ENCODE results near the gene RASAL2.
"Not testable (repeated sequence)": the region's sequence is repeated elsewhere in the genome, so short reads cannot be mapped to it uniquely, and the experiment has no call there.

RASAL2 gene

GRCh38 chr1:178168536-178168935 is 74.6 kb downstream of the RASAL2 start:
- no peak for DNase-seq

GRCh38 chr1:178169649-178170048 is 75.7 kb downstream of the RASAL2 start:
- no peak for DNase-seq

- no peak for DNase-seq
Observed at GRCh38 chr1:178172939-178173338, 79.0 kb downstream of the RASAL2 start.

- DNase-seq, result no peak
Observed at GRCh38 chr1:178174539-178174938, 80.6 kb downstream of the RASAL2 start.

- DNase-seq, result no peak
Observed at GRCh38 chr1:178180405-178180804, 86.5 kb downstream of the RASAL2 start.

GRCh38 chr1:178183796-178184195 is 89.9 kb downstream of the RASAL2 start:
- DNase-seq, result no peak

- no peak for DNase-seq
Observed at GRCh38 chr1:178188306-178188705, 94.4 kb downstream of the RASAL2 start.

- peak; percentile 2 for DNase-seq
Observed at GRCh38 chr1:178189814-178190213, 95.9 kb downstream of the RASAL2 start.

GRCh38 chr1:178190881-178191280 is 97.0 kb downstream of the RASAL2 start:
- DNase-seq, result no peak

- no peak for DNase-seq
Observed at GRCh38 chr1:178192686-178193085, 98.8 kb downstream of the RASAL2 start.

- no peak for DNase-seq
Observed at GRCh38 chr1:178196631-178197030, 102.7 kb downstream of the RASAL2 start.

GRCh38 chr1:178202095-178202494 is 108.2 kb downstream of the RASAL2 start:
- DNase-seq, result not testable (repeated sequence)

- DNase-seq, result not testable (repeated sequence)
Observed at GRCh38 chr1:178202546-178202945, 108.6 kb downstream of the RASAL2 start.

- DNase-seq, result not testable (repeated sequence)
Observed at GRCh38 chr1:178208269-178208856, 114.5 kb downstream of the RASAL2 start.

GRCh38 chr1:178209935-178210334 is 116.0 kb downstream of the RASAL2 start:
- DNase-seq, result no peak

- DNase-seq, result no peak
Observed at GRCh38 chr1:178218550-178218949, 124.6 kb downstream of the RASAL2 start.

GRCh38 chr1:178220094-178220493 is 126.2 kb downstream of the RASAL2 start:
- no peak for DNase-seq

- no peak for DNase-seq
Observed at GRCh38 chr1:178223289-178223688, 129.4 kb downstream of the RASAL2 start.

GRCh38 chr1:178224358-178224757 is 130.5 kb downstream of the RASAL2 start:
- no peak for DNase-seq

GRCh38 chr1:178230881-178231409 is 137.0 kb downstream of the RASAL2 start:
- DNase-seq, result no peak

GRCh38 chr1:178232108-178232507 is 138.2 kb downstream of the RASAL2 start:
- no peak for DNase-seq

GRCh38 chr1:178232949-178233348 is 139.0 kb downstream of the RASAL2 start:
- no peak for DNase-seq

GRCh38 chr1:178237121-178237520 is 143.2 kb downstream of the RASAL2 start:
- DNase-seq, result no peak

GRCh38 chr1:178238722-178239510 is 145.0 kb downstream of the RASAL2 start:
- DNase-seq, result no peak

Measured in activated CD4-positive, alpha-beta T cell treated with anti-CD3 and anti-CD28 coated beads, Interleukin-2, Interleukin-6, amounts not matched to agents 100 ng/mL and 50 ng/mL, durations not matched to agents 16 hours and 8 hours (primary cell).